K562 (cell line): ENCODE results near the gene ZNF426. TPM values are rescaled to one million over a fixed set of nuclear protein-coding genes. Genes with fewer than 3 reads are reported as not detected.
A peak's percentile ranks its signal among the peaks of the same experiment; 100 is the strongest.

Experiments
- AFF1 ChIP-seq, 2 experiments: fragments of 450-650 bp; IDR thresholded peaks; 2 replicates each; pipeline ENCODE4 v1.6.1; 2018; ENCODE audit warnings: mild to moderate bottlenecking in 2 of 2, low read depth in 1 of 2; ENCODE audit not compliant: partially characterized antibody in 2 of 2
- BRF1 ChIP-seq: IDR thresholded peaks from 3 replicates; pipeline ENCODE4 v1.6.1; 2011; ENCODE audit warnings: borderline replicate concordance, mild to moderate bottlenecking; ENCODE audit not compliant: insufficient read length; ENCODE audit errors: extremely low read depth
- KAT2B ChIP-seq: IDR thresholded peaks from one replicate; pipeline ENCODE4 v1.6.1; 2012; ENCODE audit warnings: low read depth, mild to moderate bottlenecking, control low read depth, inconsistent platforms, low read length, moderate library complexity
- LARP7 ChIP-seq: fragments of 450-650 bp; IDR thresholded peaks from 2 replicates; pipeline ENCODE4 v1.6.1; 2016
- POLR3A ChIP-seq: IDR thresholded peaks from 2 replicates; pipeline ENCODE4 v1.6.1; 2011; ENCODE audit warnings: borderline replicate concordance, mild to moderate bottlenecking, moderate library complexity; ENCODE audit not compliant: insufficient read length, insufficient read depth; ENCODE audit errors: extremely low read depth
- PPARD ChIP-seq: fragments of 250-450 bp; sonication (Bioruptor Pico); IDR thresholded peaks from 2 replicates; pipeline ENCODE4 v1.8.0; 2022; ENCODE audit warnings: inconsistent platforms, mild to moderate bottlenecking, moderate library complexity
- PRMT5 ChIP-seq: sonication (generic); formaldehyde crosslinking; IDR thresholded peaks from 2 replicates; pipeline ENCODE4 v1.5.0; 2020; ENCODE audit warnings: missing genetic modification reagents
- SP1 ChIP-seq: sonication (generic); formaldehyde crosslinking; IDR thresholded peaks from 2 replicates; pipeline ENCODE4 v1.8.1; 2022; ENCODE audit warnings: mild to moderate bottlenecking, missing genetic modification reagents
- STAT5A ChIP-seq: IDR thresholded peaks from 2 replicates; pipeline ENCODE4 v1.6.1; 2012; ENCODE audit warnings: low read length, inconsistent platforms, borderline replicate concordance
- STAT5B ChIP-seq: fragments of 250-450 bp; sonication (Bioruptor Pico); IDR thresholded peaks from 2 replicates; pipeline ENCODE4 v1.8.0; 2021; ENCODE audit warnings: mild to moderate bottlenecking, inconsistent platforms
- TBL1XR1 ChIP-seq, 2 experiments: IDR thresholded peaks; 2 replicates each; pipeline ENCODE4 v1.6.1; 2012; ENCODE audit warnings: improper control_type of control experiment in 2 of 2, low read length in 2 of 2, mild to moderate bottlenecking in 1 of 2
- TRIM24 ChIP-seq, 2 experiments: fragments of 450-650 bp; IDR thresholded peaks; 2 replicates each; pipeline ENCODE4 v1.6.1; 2016
- ZNF830 ChIP-seq: fragments of 250-450 bp; sonication (Bioruptor Pico); IDR thresholded peaks from 2 replicates; pipeline ENCODE4 v1.5.0; 2021; ENCODE audit warnings: mild to moderate bottlenecking
- polyA plus RNA-seq, 8 experiments: library from polyadenylated mRNA; depleted of rRNA in 4 of 8; stranded (reverse) in 5 of 8; unstranded in 3 of 8; fragments of >200 nt; fragmentation: Nextera tagmentation in 2 of 8; fragmentation: Illumina TruSeq in 1 of 8; extraction: Ambion mirVana in 2 of 8; extraction: Trizol in 1 of 8; gene quantifications; 2 replicates each; pipeline versions ENCODE4 v1.2.1 to v1.2.3, GENCODE V29; 2011 to 2014; ENCODE audit warnings: inconsistent platforms in 1 of 8, missing spikeins in 1 of 8
- total RNA-seq, 7 experiments: library from RNA; depleted of rRNA in 6 of 7; stranded (reverse); fragments of >200 nt in 6 of 7; fragmentation: Illumina TruSeq in 2 of 7; extraction: Trizol in 2 of 7; gene quantifications; 2 replicates each; pipeline versions ENCODE4 v1.2.1 to v1.2.3, GENCODE V29; 2011 to 2021; ENCODE audit warnings: low replicate concordance in 1 of 7

The ZNF426 gene
- total and polyA plus RNA-seq, 9 of the 15 experiments (the other 6 are each of a cell fraction or from before 2014, with no cell fraction given), result 3.2 to 14.3 (median 6.9) TPM

- no peak for TF ChIP-seq KAT2B
- TF ChIP-seq ZNF830 (CRISPR knock-in tag), result no peak
- TF ChIP-seq AFF1 (IDR thresholded peaks at IDR 0.05; ENCODE audit: low read depth in 1 of 2, partially characterized antibody in 2 of 2), result no peak
- no peak for TF ChIP-seq BRF1
- TF ChIP-seq TRIM24 (IDR thresholded peaks at IDR 0.05), result peak in 1 of 2 experiments; percentile 71; a peak in 2 of 4 replicates
- no peak for TF ChIP-seq LARP7
- no peak for TF ChIP-seq POLR3A
- no peak for TF ChIP-seq STAT5A
- TF ChIP-seq STAT5B (CRISPR knock-in tag), result no peak
- no peak for TF ChIP-seq PPARD
- no peak for TF ChIP-seq SP1 (CRISPR knock-in tag)
- TF ChIP-seq PRMT5 (CRISPR knock-in tag), result no peak
- no peak for TF ChIP-seq TBL1XR1 (IDR thresholded peaks at IDR 0.05; ENCODE audit: low read length in 2 of 2)
Observed at GRCh38 chr19:9528757-9529336, 9.6 kb downstream of the ZNF426 start (continued).
